Spleen (tissue), 7 donors: ENCODE data around the gene RNF166.

Experiments
- POLR2A ChIP-seq, 3 donors: fragments of 450-650 bp; IDR thresholded peaks; one replicate each; pipeline ENCODE4 v1.5.1; 2017; ENCODE audit warnings: antibody characterized with exemption in 3 of 3, mild to moderate bottlenecking in 1 of 3
- POLR2AphosphoS5 ChIP-seq, 3 donors: sonication (generic); formaldehyde crosslinking; IDR thresholded peaks; one replicate each; pipeline ENCODE4 v1.5.1; 2017; ENCODE audit warnings: antibody characterized with exemption in 3 of 3
- TF ChIP-seq, protein P1 (sequence below), 11 experiments: fragments of 200-600 bp in 7 of 11; fragments of 450-650 bp in 4 of 11; sonication (generic) in 4 of 11; IDR thresholded peaks in 8 of 11; conservative IDR thresholded peaks in 3 of 11; 1 replicate in 7 of 11; 2 replicates in 4 of 11; pipeline versions ENCODE4 v1.4.0 to v1.8.0; 2016 to 2021; ENCODE audit warnings: antibody characterized with exemption in 11 of 11, inconsistent platforms in 4 of 11, mild to moderate bottlenecking in 1 of 11
- donor health status: DM: no; HTN: no; CAD: no; lungs with moderate emphysema.
- donor health status: DM: no; HTN: no; CAD: no.
- donor health status: DM: no; HTN: no; CAD: no.

DNA sequence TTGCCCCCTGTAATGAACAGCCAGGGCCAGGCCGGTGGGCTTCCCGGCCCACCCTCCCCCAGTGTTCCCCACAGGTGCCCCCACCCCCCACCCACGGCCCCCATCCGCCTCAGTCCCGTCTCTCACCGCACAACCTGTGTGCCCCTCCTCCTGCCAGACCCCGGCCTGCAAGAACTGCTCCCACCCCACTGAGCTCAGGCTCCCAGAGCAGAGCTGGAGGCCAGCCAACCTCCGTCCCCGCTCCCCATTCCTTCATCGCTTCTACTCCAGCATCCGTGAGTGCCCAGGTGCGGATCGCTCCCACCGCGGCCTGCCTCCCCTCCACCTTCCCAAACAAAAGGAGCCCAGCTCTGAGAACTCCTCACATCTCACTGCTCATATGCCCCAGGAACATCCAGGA lies 47.5 kb downstream of the RNF166 start:
- TF ChIP-seq, protein P1, sequence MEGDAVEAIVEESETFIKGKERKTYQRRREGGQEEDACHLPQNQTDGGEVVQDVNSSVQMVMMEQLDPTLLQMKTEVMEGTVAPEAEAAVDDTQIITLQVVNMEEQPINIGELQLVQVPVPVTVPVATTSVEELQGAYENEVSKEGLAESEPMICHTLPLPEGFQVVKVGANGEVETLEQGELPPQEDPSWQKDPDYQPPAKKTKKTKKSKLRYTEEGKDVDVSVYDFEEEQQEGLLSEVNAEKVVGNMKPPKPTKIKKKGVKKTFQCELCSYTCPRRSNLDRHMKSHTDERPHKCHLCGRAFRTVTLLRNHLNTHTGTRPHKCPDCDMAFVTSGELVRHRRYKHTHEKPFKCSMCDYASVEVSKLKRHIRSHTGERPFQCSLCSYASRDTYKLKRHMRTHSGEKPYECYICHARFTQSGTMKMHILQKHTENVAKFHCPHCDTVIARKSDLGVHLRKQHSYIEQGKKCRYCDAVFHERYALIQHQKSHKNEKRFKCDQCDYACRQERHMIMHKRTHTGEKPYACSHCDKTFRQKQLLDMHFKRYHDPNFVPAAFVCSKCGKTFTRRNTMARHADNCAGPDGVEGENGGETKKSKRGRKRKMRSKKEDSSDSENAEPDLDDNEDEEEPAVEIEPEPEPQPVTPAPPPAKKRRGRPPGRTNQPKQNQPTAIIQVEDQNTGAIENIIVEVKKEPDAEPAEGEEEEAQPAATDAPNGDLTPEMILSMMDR (IDR thresholded peaks at IDR 0.05 in 8 of 11, conservative IDR thresholded peaks at IDR 0.05 in 3 of 11) = no peak
- TF ChIP-seq POLR2AphosphoS5 (IDR thresholded peaks at IDR 0.05) (no peak), POLR2A (IDR thresholded peaks at IDR 0.05) (no peak)
